IMR-90 (cell line): Measurements from ENCODE around the gene ADGRD2. TPM values are rescaled to one million over a fixed set of nuclear protein-coding genes. Genes with fewer than 3 reads are reported as not detected.

Experiments
- ATAC-seq: fragments of 200-7000 bp; cut with Tn5 transposase; 2 replicates; pipeline ENCODE4 v1.9.1; 2020; ENCODE audit warnings: low read depth, mild to moderate bottlenecking, moderate library complexity
- BruUV-seq: library from RNA; stranded (reverse); fragments of 400-500 nt; replicated peaks from 2 replicates; lab custom pipeline; 2021; lab: Mats Ljungman, UMichigan
- CTCF ChIA-PET: fragments of 300-600 bp; formaldehyde crosslinking; extraction: SDS; loops from one replicate; lab custom pipeline; 2021; ENCODE audit warnings: antibody characterized with exemption; lab: Yijun Ruan, JAX
- POLR2A ChIA-PET: fragments of 300-600 bp; sonication (Branson Sonifier 250); formaldehyde crosslinking; loops from one replicate; lab custom pipeline; 2022; ENCODE audit warnings: antibody characterized with exemption; ENCODE audit not compliant: unreplicated experiment; lab: Charles Lee
- DNase-seq: peaks from one replicate; pipeline ENCODE4 v3.0.0; 2013
- H2AFZ ChIP-seq: replicated peaks from 2 replicates; pipeline ENCODE3; 2013; ENCODE audit warnings: low read length, mild to moderate bottlenecking; ENCODE audit not compliant: poor library complexity
- H2AK5ac ChIP-seq: 2 replicates; pipeline ENCODE4 v1.6.1; 2013; ENCODE audit warnings: low read depth, low read length, inconsistent platforms
- H2AK9ac ChIP-seq: replicated peaks from 2 replicates; pipeline ENCODE3; 2013; ENCODE audit warnings: mild to moderate bottlenecking, low read depth, low read length, moderate library complexity; ENCODE audit not compliant: poor library complexity
- H2BK120ac ChIP-seq: 2 replicates; pipeline ENCODE4 v1.6.1; 2013; ENCODE audit warnings: low read depth, low read length, inconsistent platforms
- H2BK15ac ChIP-seq: 3 replicates; pipeline ENCODE4 v1.6.1; 2013; ENCODE audit warnings: low read depth, low read length, inconsistent platforms
- H2BK20ac ChIP-seq: 2 replicates; pipeline ENCODE4 v1.6.1; 2013; ENCODE audit warnings: low read depth, mild to moderate bottlenecking, inconsistent platforms, low read length, moderate library complexity
- H2BK5ac ChIP-seq: 2 replicates; pipeline ENCODE4 v1.6.1; 2013; ENCODE audit warnings: mild to moderate bottlenecking, low read depth, low read length, inconsistent platforms; ENCODE audit not compliant: poor library complexity, severe bottlenecking
- H3K14ac ChIP-seq: replicated peaks from 2 replicates; pipeline ENCODE4 v1.6.1; 2013; ENCODE audit warnings: low read depth, low read length, inconsistent platforms
- H3K18ac ChIP-seq: 2 replicates; pipeline ENCODE4 v1.6.1; 2013; ENCODE audit warnings: low read depth, low read length, control low read depth
- H3K23ac ChIP-seq: 2 replicates; pipeline ENCODE4 v1.6.1; 2013; ENCODE audit warnings: low read depth, low read length, inconsistent platforms
- H3K27ac ChIP-seq: 2 replicates; pipeline ENCODE4 v1.5.1; 2013; ENCODE audit warnings: mild to moderate bottlenecking, control low read depth, low read length; ENCODE audit not compliant: insufficient read depth
- H3K27me3 ChIP-seq: 2 replicates; pipeline ENCODE4 v1.6.1; 2013; ENCODE audit warnings: low read length; ENCODE audit not compliant: control insufficient read depth, insufficient read depth
- H3K36me3 ChIP-seq: 2 replicates; pipeline ENCODE4 v1.6.1; 2013; ENCODE audit warnings: low read length, mixed read lengths; ENCODE audit not compliant: control insufficient read depth, insufficient read depth
- H3K4ac ChIP-seq: 2 replicates; pipeline ENCODE4 v1.6.1; 2013; ENCODE audit warnings: low read depth, low read length, inconsistent platforms
- H3K4me1 ChIP-seq: 2 replicates; pipeline ENCODE4 v1.6.1; 2013; ENCODE audit warnings: low read length, mixed read lengths; ENCODE audit not compliant: control insufficient read depth, insufficient read depth
- H3K4me2 ChIP-seq: 2 replicates; pipeline ENCODE4 v1.6.1; 2013; ENCODE audit warnings: low read depth, mild to moderate bottlenecking, control low read depth, low read length, moderate library complexity
- H3K4me3 ChIP-seq: 2 replicates; pipeline ENCODE4 v1.5.1; 2013; ENCODE audit warnings: low read depth, mild to moderate bottlenecking, control low read depth, low read length, moderate library complexity; ENCODE audit not compliant: insufficient read depth
- H3K56ac ChIP-seq: 2 replicates; pipeline ENCODE4 v1.6.1; 2013; ENCODE audit warnings: low read length, inconsistent platforms; ENCODE audit not compliant: insufficient read depth; ENCODE audit errors: extremely low read depth
- H3K79me1 ChIP-seq, 2 experiments: 2 replicates each; pipeline ENCODE4 v1.6.1; 2013; ENCODE audit warnings: low read length in 2 of 2, inconsistent platforms in 1 of 2, low read depth in 1 of 2
- H3K9ac ChIP-seq: 2 replicates; pipeline ENCODE4 v1.6.1; 2013; ENCODE audit warnings: low read depth, low read length, control low read depth
- H3K9me1 ChIP-seq: 2 replicates; pipeline ENCODE4 v1.6.1; 2013; ENCODE audit warnings: low read length, inconsistent platforms; ENCODE audit not compliant: insufficient read depth
- H3K9me3 ChIP-seq: 2 replicates; pipeline ENCODE4 v1.6.1; 2013; ENCODE audit warnings: low read length; ENCODE audit not compliant: control insufficient read depth, insufficient read depth
- H4K20me1 ChIP-seq: 2 replicates; pipeline ENCODE4 v1.6.1; 2013; ENCODE audit warnings: low read length, inconsistent platforms; ENCODE audit not compliant: insufficient read depth
- H4K5ac ChIP-seq: 2 replicates; pipeline ENCODE4 v1.6.1; 2013; ENCODE audit warnings: mild to moderate bottlenecking, low read depth, low read length, control low read depth
- H4K8ac ChIP-seq, 2 experiments: 2 replicates each; pipeline ENCODE4 v1.6.1; 2013; ENCODE audit warnings: low read depth in 2 of 2, low read length in 2 of 2, control low read depth in 1 of 2, inconsistent platforms in 1 of 2
- H4K91ac ChIP-seq: 2 replicates; pipeline ENCODE4 v1.6.1; 2013; ENCODE audit warnings: low read depth, low read length, inconsistent platforms; ENCODE audit not compliant: insufficient read depth
- CEBPB ChIP-seq: IDR thresholded peaks from 2 replicates; pipeline ENCODE4 v1.6.1; 2012; ENCODE audit warnings: low read depth, low read length, improper control_type of control experiment
- CHD1 ChIP-seq: IDR thresholded peaks from 2 replicates; pipeline ENCODE4 v1.6.1; 2012; ENCODE audit warnings: low read depth, low read length, improper control_type of control experiment
- MXI1 ChIP-seq: IDR thresholded peaks from 2 replicates; pipeline ENCODE4 v1.6.1; 2012; ENCODE audit warnings: low read depth, mild to moderate bottlenecking, low read length, moderate library complexity, borderline replicate concordance
- RCOR1 ChIP-seq: IDR thresholded peaks from 2 replicates; pipeline ENCODE4 v1.6.1; 2012; ENCODE audit warnings: mild to moderate bottlenecking, low read length, improper control_type of control experiment; ENCODE audit not compliant: insufficient replicate concordance
- RFX5 ChIP-seq: IDR thresholded peaks from 2 replicates; pipeline ENCODE4 v1.8.0; 2012; ENCODE audit warnings: low read depth, mild to moderate bottlenecking, low read length, moderate library complexity
- WGBS, 2 experiments: methylation state at CpG; one replicate each; pipeline versions ENCODE4 v1.1.5 to v1.1.7; 2013; ENCODE audit warnings: missing lambda C conversion rate in 2 of 2; ENCODE audit not compliant: insufficient read length in 1 of 2; ENCODE audit errors: extremely low coverage in 2 of 2; 5-methylcytosine and 5-hydroxymethylcytosine counted together
- dilution Hi-C: fragments of 300-500 bp; cut with HindIII; formaldehyde crosslinking; loops from one replicate; pipeline ENCODE4 v1.14.3; 2018; ENCODE audit warnings: low sequenced_read_pairs; ENCODE audit not compliant: unreplicated experiment
- in situ Hi-C: fragments of 300-500 bp; cut with MboI; formaldehyde crosslinking; loops from 3 replicates; pipeline ENCODE4 v1.14.3; 2019; ENCODE audit warnings: low sequenced_read_pairs, inconsistent platforms, mixed read lengths
- intact Hi-C: fragments of 100-400 bp; cut with micrococcal nuclease; formaldehyde crosslinking; loops from 2 replicates; pipeline ENCODE4 v1.10.0; 2022
- polyA plus RNA-seq, 3 experiments: library from polyadenylated mRNA; depleted of rRNA; stranded (reverse); fragments of >200 nt; gene quantifications; 2 replicates each; pipeline ENCODE4 v1.2.3, GENCODE V29; 2012; ENCODE audit warnings: low replicate concordance in 1 of 3
- total RNA-seq: library from RNA; depleted of rRNA; stranded (reverse); fragments of >200 nt; gene quantifications from 2 replicates; pipeline ENCODE4 v1.2.3, GENCODE V29; 2012
- TF ChIP-seq, protein P1 (sequence below): fragments of 150-350 bp; IDR thresholded peaks from 2 replicates; pipeline ENCODE4 v1.6.1; 2016; ENCODE audit warnings: low read depth, mild to moderate bottlenecking, low read length, moderate library complexity, borderline replicate concordance

Gene ADGRD2
- total and polyA plus RNA-seq, 2 of the 4 experiments (the other 2 are of a cell fraction), result not detected

DNA sequence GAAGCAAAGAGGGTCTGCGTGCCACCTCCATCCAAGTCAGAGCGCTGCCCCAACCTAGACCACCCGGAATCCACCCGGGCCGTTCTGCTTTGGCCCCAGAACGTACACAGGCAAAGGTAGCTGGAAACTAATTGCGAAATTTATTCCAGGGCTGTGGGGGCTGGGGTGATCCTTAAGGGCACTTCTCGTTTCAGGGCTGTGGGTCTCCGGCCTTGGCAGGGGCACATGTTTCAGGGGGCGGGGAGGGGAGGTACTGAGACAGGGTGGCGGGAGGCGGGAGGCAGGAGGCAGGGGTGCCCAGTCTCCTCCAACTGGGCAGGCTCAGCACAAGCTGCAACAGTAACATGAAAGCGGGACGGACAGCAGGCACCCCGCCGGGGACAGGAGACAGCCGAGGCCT lies 30.9 kb downstream of the ADGRD2 start:
- TF ChIP-seq, protein P1, sequence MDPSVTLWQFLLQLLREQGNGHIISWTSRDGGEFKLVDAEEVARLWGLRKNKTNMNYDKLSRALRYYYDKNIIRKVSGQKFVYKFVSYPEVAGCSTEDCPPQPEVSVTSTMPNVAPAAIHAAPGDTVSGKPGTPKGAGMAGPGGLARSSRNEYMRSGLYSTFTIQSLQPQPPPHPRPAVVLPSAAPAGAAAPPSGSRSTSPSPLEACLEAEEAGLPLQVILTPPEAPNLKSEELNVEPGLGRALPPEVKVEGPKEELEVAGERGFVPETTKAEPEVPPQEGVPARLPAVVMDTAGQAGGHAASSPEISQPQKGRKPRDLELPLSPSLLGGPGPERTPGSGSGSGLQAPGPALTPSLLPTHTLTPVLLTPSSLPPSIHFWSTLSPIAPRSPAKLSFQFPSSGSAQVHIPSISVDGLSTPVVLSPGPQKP, result no peak
- TF ChIP-seq RFX5 (no peak), CEBPB (peak; percentile 47), MXI1 (no peak), RCOR1 (no peak), CHD1 (no peak)
- intact Hi-C loops, result no loop called here
- Histone ChIP-seq H2AK9ac (no peak overlapping the region), H4K8ac (no peak overlapping the region), H3K4me1 (no peaks in the 10 kb centered on the region), H3K23ac (no peak overlapping the region), H3K79me1 (no peaks in the 10 kb centered on the region), H4K91ac (no peak overlapping the region), H2BK20ac (no peak overlapping the region), H3K4ac (no peak overlapping the region), H4K5ac (no peak overlapping the region), H3K9ac (no peak overlapping the region), H2BK15ac (no peak overlapping the region), H2BK5ac (no peak overlapping the region), H2BK120ac (no peak overlapping the region), H2AFZ (no peak overlapping the region), H3K4me2 (no peak overlapping the region), H2AK5ac (no peak overlapping the region), H3K9me3 (no peaks in the 10 kb centered on the region), H3K36me3 (no peaks in the 10 kb centered on the region), H3K18ac (no peak overlapping the region), H3K27me3 (peaks cover 76% of the 10 kb centered on the region), H3K56ac (no peak overlapping the region), H3K27ac (no peak overlapping the region), H3K14ac (no peak overlapping the region), H3K9me1 (0 out of 2 replicates have a peak, but pooled peaks cover 3% of the 10 kb centered on the region), H4K20me1 (no peaks in the 10 kb centered on the region), H3K4me3 (no peak overlapping the region)
- in situ Hi-C loops, result no loop called here
- POLR2A ChIA-PET, result no interaction called here
- CTCF ChIA-PET, result no interaction called here
- 43% methylated on average over 8 of the region's 17 CpGs; no CpG with 5 or more reads in 1 of the 2 experiments for WGBS, 2 experiments
- DNase-seq (no peak), ATAC-seq (no peak)
- BruUV-seq, result no TSS peak
- dilution Hi-C loops, result no loop called here
